ENCODE data around the gene TRAPPC1.

GRCh38 chr17:7927596-7927995, 4.2 kb downstream of the TRAPPC1 start:
- TF ChIP-seq, protein P1, sequence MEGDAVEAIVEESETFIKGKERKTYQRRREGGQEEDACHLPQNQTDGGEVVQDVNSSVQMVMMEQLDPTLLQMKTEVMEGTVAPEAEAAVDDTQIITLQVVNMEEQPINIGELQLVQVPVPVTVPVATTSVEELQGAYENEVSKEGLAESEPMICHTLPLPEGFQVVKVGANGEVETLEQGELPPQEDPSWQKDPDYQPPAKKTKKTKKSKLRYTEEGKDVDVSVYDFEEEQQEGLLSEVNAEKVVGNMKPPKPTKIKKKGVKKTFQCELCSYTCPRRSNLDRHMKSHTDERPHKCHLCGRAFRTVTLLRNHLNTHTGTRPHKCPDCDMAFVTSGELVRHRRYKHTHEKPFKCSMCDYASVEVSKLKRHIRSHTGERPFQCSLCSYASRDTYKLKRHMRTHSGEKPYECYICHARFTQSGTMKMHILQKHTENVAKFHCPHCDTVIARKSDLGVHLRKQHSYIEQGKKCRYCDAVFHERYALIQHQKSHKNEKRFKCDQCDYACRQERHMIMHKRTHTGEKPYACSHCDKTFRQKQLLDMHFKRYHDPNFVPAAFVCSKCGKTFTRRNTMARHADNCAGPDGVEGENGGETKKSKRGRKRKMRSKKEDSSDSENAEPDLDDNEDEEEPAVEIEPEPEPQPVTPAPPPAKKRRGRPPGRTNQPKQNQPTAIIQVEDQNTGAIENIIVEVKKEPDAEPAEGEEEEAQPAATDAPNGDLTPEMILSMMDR (IDR thresholded peaks at IDR 0.05 in 8 of 11, conservative IDR thresholded peaks at IDR 0.05 in 3 of 11), result no peak
- no peak for TF ChIP-seq POLR2A (IDR thresholded peaks at IDR 0.05)

Data from spleen (tissue), 7 donors.